ENCODE data around the gene STEAP3. TPM values are rescaled to one million over a fixed set of nuclear protein-coding genes. Genes with fewer than 3 reads are reported as not detected.

STEAP3 gene
- total and polyA plus RNA-seq, 2 donors (not counting 3 experiments of a cell fraction or from before 2014, with no cell fraction given): 8.6 to 17.4 TPM

GRCh38 chr2:119246884-119247843 is 23.5 kb downstream of the STEAP3 start:
- dilution Hi-C loops (cut with MboI; ENCODE audit: extremely low pct_ligation_motif_present, low sequenced_read_pairs): no loop called here
- TF ChIP-seq POLR2A (IDR thresholded peaks at IDR 0.05; ENCODE audit: low read depth, low read length): no peak
- TF ChIP-seq MAX (IDR thresholded peaks at IDR 0.05; ENCODE audit: insufficient read depth, insufficient read length): no peak
- TF ChIP-seq JUN (IDR thresholded peaks at IDR 0.05; ENCODE audit: borderline replicate concordance, insufficient read depth, insufficient read length, low read depth): no peak
- no peak for TF ChIP-seq FOS (IDR thresholded peaks at IDR 0.05; ENCODE audit: borderline replicate concordance, insufficient read depth, low read length)
- no peak for TF ChIP-seq GATA2 (IDR thresholded peaks at IDR 0.05; ENCODE audit: insufficient read depth, insufficient read length, low read depth, low read length)
- no peak for TF ChIP-seq POLR2AphosphoS5 (IDR thresholded peaks at IDR 0.05; ENCODE audit: insufficient read depth, low read depth, low read length)
- TF ChIP-seq EZH2 (IDR thresholded peaks at IDR 0.05; ENCODE audit: borderline replicate concordance, low read depth, low read length, severe bottlenecking): no peak
- no peak for TF ChIP-seq MYC (IDR thresholded peaks at IDR 0.05; ENCODE audit: low read depth, low read length)
- TF ChIP-seq CTCF (IDR thresholded peaks at IDR 0.05; ENCODE audit: extremely low read depth in 1 of 2, insufficient read depth in 1 of 2, low read depth in 1 of 2, low read length in 2 of 2): no peak
- ChIA-PET POLR2A (no interaction called here), CTCF (interaction anchor here (0.5 to 1.7 kb wide), 3 partner anchors 10 to 144 kb away, joined by 3 to 9 read pairs (median 4); no protein-coding TSS in a partner anchor)
- Histone ChIP-seq H3K9me1 (replicated peaks; ENCODE audit: control insufficient read depth, extremely low read depth, insufficient read depth, low read length) (no peaks in the 10 kb centered on the region), H3K36me3 (ENCODE audit: control insufficient read depth in 2 of 2, extremely low read depth in 1 of 2, insufficient read depth in 2 of 2, low read length in 2 of 2) (no peaks in the 10 kb centered on the region), H2AFZ (ENCODE audit: low read depth, low read length) (no peak overlapping the region), H3K4me2 (ENCODE audit: insufficient read depth, low read length) (no peak overlapping the region), H3K79me2 (ENCODE audit: control insufficient read depth, insufficient read depth, low read length) (no peaks in the 10 kb centered on the region), H4K20me1 (replicated peaks; ENCODE audit: control insufficient read depth, extremely low read depth, insufficient read depth, low read length) (no peaks in the 10 kb centered on the region), H3K4me1 (ENCODE audit: control insufficient read depth, extremely low read depth, insufficient read depth, low read length) (peaks cover 3% of the 10 kb centered on the region), H3K27ac (ENCODE audit: insufficient read depth, low read depth, low read length) (no peak overlapping the region), H3K9me3 (replicated peaks; ENCODE audit: control insufficient read depth, insufficient read depth, low read length) (no peaks in the 10 kb centered on the region), H3K9ac (replicated peaks; ENCODE audit: extremely low read depth, insufficient read depth, low read length) (no peak overlapping the region), H3K27me3 (ENCODE audit: control insufficient read depth in 2 of 2, insufficient read depth in 2 of 2, low read length in 2 of 2) (no peaks in the 10 kb centered on the region), H3K4me3 (replicated peaks in 1 of 3; ENCODE audit: insufficient read depth in 1 of 3, low read depth in 1 of 3, low read length in 3 of 3) (no peak overlapping the region)
- BruUV-seq (replicated peaks): no TSS peak
- DNase-seq (ENCODE audit: low read depth, low spot score): no peak
- intact Hi-C loops (cut with micrococcal nuclease): no loop called here
- no peak for FAIRE-seq
